ENCODE measurements around the gene TXNRD2.

TXNRD2 gene

DNA sequence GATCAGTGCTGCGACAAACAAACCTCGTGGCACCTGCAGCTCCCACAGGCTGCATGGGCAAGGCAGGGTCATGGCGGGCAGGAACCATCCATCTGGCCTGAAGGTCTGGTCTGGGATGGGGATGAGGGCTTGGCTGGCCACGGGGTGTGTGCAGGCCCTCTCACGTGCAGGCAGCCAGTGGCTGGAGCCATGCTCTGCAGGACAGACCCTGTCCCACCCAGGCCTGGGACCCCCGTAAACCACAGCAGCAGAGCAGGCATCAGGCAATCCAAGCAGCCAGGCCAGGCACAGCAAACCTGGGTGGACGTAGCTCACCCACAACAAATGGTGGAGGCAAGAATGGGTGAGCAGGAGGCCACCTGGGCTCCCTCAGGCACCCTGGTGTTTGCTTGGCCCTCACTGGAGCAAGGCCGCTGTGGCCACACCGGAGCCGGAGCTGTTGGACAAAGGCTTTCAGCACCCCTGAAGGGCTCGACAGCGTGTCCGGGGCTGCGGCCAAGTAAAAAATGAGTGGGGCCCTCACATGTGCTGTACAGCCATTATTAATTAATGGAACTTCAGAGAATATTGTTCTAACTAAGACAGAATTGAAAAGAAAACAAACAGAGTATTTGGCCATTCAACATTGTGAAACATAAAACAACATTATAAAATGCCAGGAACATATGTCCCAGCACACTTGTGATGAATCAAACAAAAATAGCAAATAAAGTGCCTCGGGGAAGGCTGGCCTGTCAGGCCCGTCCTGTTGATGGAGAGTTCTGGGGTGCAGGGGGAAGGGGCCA is 63.0 kb downstream of the TXNRD2 start:
- no peak for TF ChIP-seq CTCF (IDR thresholded peaks at IDR 0.05; ENCODE audit: borderline replicate concordance, control extremely low read depth, extremely low read depth, insufficient read depth, missing control alignments)
- no peak for DNase-seq (ENCODE audit: low spot score)

DNA sequence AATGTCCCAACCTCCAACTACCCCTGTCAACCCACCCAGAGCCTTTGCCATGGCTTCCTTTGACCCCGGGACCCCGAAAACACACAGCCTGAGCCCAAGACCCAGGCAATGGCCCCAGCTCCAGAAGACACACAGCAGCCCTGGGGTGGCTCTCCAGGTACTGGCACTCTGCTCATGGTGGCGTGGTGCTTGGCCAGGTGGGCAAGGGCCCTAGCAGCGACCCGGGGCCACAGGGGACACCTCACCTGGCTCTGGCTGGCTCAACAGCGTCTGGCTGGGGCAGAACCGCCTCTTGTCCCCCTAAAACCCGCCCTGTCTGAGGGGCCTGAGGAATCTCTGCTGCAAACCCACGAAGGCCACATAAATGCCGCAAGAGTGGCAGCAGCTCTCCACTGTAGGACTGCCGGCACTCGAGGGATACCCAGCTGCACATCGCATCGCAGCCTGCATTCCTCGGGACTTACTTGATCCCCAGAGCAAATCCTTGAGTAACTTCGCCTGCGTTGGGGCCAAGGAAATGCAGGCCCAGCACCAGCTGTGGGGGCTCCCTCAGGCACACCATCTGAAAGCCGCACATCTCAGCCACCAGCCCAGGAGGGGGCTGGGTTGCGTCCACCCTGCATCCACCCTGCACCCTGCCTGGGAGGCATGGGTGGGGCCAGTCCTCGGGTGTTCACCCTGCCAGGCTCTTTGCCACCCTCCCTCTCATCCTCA is 63.8 kb downstream of the TXNRD2 start:
- no peak for TF ChIP-seq CTCF (IDR thresholded peaks at IDR 0.05; ENCODE audit: borderline replicate concordance, control extremely low read depth, extremely low read depth, insufficient read depth, missing control alignments)
- in situ Hi-C loops (cut with MboI; ENCODE audit: low sequenced_read_pairs, unreplicated experiment) = no loop called here
- DNase-seq (ENCODE audit: low spot score) = no peak

More for the DNA sequence above, 63.0 kb downstream of the TXNRD2 start:
- in situ Hi-C loops (cut with MboI; ENCODE audit: low sequenced_read_pairs, unreplicated experiment) = no loop called here

DNA sequence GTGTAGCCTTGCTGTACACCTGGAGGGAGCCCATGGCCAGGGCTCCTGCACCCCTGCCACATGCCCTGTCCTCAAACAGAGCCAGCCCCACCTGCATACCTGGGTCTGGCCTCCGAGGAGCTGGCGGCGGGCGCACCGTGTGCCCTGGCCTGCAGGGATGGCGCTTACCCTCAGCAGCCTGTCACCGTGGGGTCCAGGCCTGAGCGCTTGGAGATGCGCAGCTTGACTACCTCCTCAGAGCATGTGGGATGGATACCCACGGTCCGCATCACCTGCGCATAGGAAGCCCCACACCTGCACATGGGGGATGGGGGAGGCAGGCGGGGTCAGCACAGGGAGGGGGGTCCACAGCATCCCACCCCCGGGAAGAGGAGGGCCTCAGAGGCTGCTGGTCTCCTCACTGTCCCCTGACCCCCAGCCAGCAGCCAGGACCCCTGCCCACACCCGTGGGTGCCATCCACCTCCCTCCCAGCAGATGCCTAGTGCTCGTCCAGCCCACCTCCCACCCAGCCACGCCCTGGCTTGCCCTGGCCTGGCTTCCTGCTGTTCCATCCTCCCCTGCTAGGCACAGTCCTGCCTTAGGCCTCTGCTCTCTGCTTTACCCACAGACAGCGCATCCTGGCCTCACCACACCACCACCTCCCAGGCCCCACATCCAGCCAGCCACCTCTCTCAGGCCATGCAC is 64.5 kb downstream of the TXNRD2 start:
- in situ Hi-C loops (cut with MboI; ENCODE audit: low sequenced_read_pairs, unreplicated experiment) = no loop called here

DNA sequence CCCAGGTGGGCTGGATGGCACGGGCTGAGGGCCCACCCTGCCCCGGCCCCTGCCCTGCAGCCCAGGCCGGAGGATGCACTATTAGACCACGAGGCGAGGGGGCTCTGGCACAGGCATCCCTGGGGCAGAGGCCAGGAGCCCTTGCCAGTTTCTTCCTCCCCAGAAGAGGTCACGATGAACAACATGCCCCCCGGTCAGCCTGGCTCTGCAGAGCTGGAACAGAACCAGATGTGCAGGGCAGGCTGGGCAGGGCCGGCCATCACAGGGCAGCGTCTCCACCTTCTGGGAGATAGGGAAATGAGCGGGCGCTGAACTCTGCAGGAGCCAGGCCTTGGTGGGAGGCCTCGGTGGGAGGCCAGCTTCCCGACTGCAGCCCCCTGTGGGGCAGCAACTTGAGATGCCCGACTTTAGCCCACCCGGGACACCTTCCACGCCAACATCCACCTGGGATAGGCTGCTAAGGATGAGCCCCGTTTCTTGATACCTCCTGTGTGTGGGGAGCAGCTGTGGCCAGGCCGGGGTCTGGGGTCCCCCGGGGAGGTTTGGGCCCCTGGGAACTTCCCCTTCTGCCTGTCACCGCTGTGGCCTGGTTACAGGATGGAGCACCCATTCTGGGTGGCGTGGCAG is 65.2 kb downstream of the TXNRD2 start:
- no peak for DNase-seq (ENCODE audit: low spot score)
- TF ChIP-seq CTCF (IDR thresholded peaks at IDR 0.05; ENCODE audit: borderline replicate concordance, control extremely low read depth, extremely low read depth, insufficient read depth, missing control alignments) = no peak
- in situ Hi-C loops (cut with MboI; ENCODE audit: low sequenced_read_pairs, unreplicated experiment) = no loop called here

More for the DNA sequence above, 64.5 kb downstream of the TXNRD2 start:
- TF ChIP-seq CTCF (IDR thresholded peaks at IDR 0.05; ENCODE audit: borderline replicate concordance, control extremely low read depth, extremely low read depth, insufficient read depth, missing control alignments) = no peak
- no peak for DNase-seq (ENCODE audit: low spot score)

GRCh38 chr22:19875531-19876313 is 65.9 kb downstream of the TXNRD2 start:
- in situ Hi-C loops (cut with MboI; ENCODE audit: low sequenced_read_pairs, unreplicated experiment) = no loop called here
- TF ChIP-seq CTCF (IDR thresholded peaks at IDR 0.05; ENCODE audit: borderline replicate concordance, control extremely low read depth, extremely low read depth, insufficient read depth, missing control alignments) = no peak
- DNase-seq (ENCODE audit: low spot score) = no peak
